NCI-H748 treated with DMSO at 0.1 percent for 48 hours (cell line): ENCODE measurements around the gene SCARF2.
"Not testable (repeated sequence)": the region's sequence is repeated elsewhere in the genome, so short reads cannot be mapped to it uniquely, and the experiment has no call there.

ENCODE experiments used
- DNase-seq: peaks from one replicate; lab custom pipeline; 2025; lab: John Stamatoyannopoulos, UW

Gene SCARF2

GRCh38 chr22:20427104-20427944, 10.3 kb downstream of the SCARF2 start:
- no peak for DNase-seq

GRCh38 chr22:20426259-20426615, 11.4 kb downstream of the SCARF2 start:
- DNase-seq: no peak

- DNase-seq: no peak
Measured at GRCh38 chr22:20425566-20426258, 11.9 kb downstream of the SCARF2 start.

GRCh38 chr22:20424932-20425565, 12.6 kb downstream of the SCARF2 start:
- DNase-seq: no peak

- DNase-seq: no peak
Measured at GRCh38 chr22:20424568-20424931, 13.1 kb downstream of the SCARF2 start.

GRCh38 chr22:20423906-20424551, 13.6 kb downstream of the SCARF2 start:
- DNase-seq: no peak

GRCh38 chr22:20423008-20423905, 14.4 kb downstream of the SCARF2 start:
- DNase-seq: no peak

- no peak for DNase-seq
Measured at GRCh38 chr22:20422271-20423007, 15.2 kb downstream of the SCARF2 start.

- DNase-seq: no peak
Measured at GRCh38 chr22:20421507-20421874, 16.1 kb downstream of the SCARF2 start.

- DNase-seq: no peak
Measured at GRCh38 chr22:20420157-20420842, 17.3 kb downstream of the SCARF2 start.

GRCh38 chr22:20419664-20419951, 18.0 kb downstream of the SCARF2 start:
- no peak for DNase-seq

- peak; percentile 14 for DNase-seq
Measured at GRCh38 chr22:20418211-20418788, 19.3 kb downstream of the SCARF2 start.

- DNase-seq: not testable (repeated sequence)
Measured at GRCh38 chr22:20415699-20416098, 21.9 kb downstream of the SCARF2 start.

GRCh38 chr22:20415241-20415640, 22.4 kb downstream of the SCARF2 start:
- not testable (repeated sequence) for DNase-seq

- DNase-seq: no peak
Measured at GRCh38 chr22:20414450-20414849, 23.2 kb downstream of the SCARF2 start.

- no peak for DNase-seq
Measured at GRCh38 chr22:20414059-20414440, 23.6 kb downstream of the SCARF2 start.

- DNase-seq: no peak
Measured at GRCh38 chr22:20413217-20414058, 24.2 kb downstream of the SCARF2 start.

- no peak for DNase-seq
Measured at GRCh38 chr22:20412474-20413216, 25.0 kb downstream of the SCARF2 start.
